H1 (cell line): ENCODE data around the gene TMCC1.

Experiments
- CBX5 ChIP-seq: fragments of 300-800, 300-1000 bp; sonication (generic); IDR thresholded peaks from 2 replicates; pipeline ENCODE4 v1.7.1; 2016; ENCODE audit warnings: antibody characterized with exemption, low read length, low read depth
- CHD2 ChIP-seq: IDR thresholded peaks from 2 replicates; pipeline ENCODE4 v1.6.1; 2012; ENCODE audit warnings: low read length, improper control_type of control experiment
- CTCF ChIP-seq, 3 experiments: IDR thresholded peaks; 1 replicate in 2 of 3; 2 replicates in 1 of 3; pipeline versions ENCODE4 v1.5.1 to v1.6.1; 2011; ENCODE audit warnings: low read length in 3 of 3, mild to moderate bottlenecking in 3 of 3, inconsistent platforms in 2 of 3, low read depth in 1 of 3, moderate library complexity in 1 of 3; ENCODE audit not compliant: insufficient read depth in 1 of 3; ENCODE audit errors: control extremely low read depth in 1 of 3
- EZH2 ChIP-seq: fragments of 200-600 bp; sonication (generic); IDR thresholded peaks from 2 replicates; pipeline ENCODE4 v1.7.1; 2012; ENCODE audit warnings: low read depth, mild to moderate bottlenecking, moderate library complexity, low read length, inconsistent platforms; ENCODE audit not compliant: severe bottlenecking
- GTF2F1 ChIP-seq: IDR thresholded peaks from 2 replicates; pipeline ENCODE4 v1.6.1; 2012; ENCODE audit warnings: low read depth, low read length, improper control_type of control experiment, borderline replicate concordance
- HDAC6 ChIP-seq: IDR thresholded peaks from one replicate; pipeline ENCODE4 v1.7.1; 2012; ENCODE audit warnings: low read depth, mild to moderate bottlenecking, inconsistent platforms, low read length, moderate library complexity
- JUN ChIP-seq: IDR thresholded peaks from 2 replicates; pipeline ENCODE4 v1.6.1; 2011; ENCODE audit warnings: low read depth, mild to moderate bottlenecking, improper control_type of control experiment, low read length
- KDM1A ChIP-seq: fragments of 200-600, 300-600 bp; sonication (generic); IDR thresholded peaks from 2 replicates; pipeline ENCODE4 v1.7.1; 2016; ENCODE audit warnings: mild to moderate bottlenecking, low read length, borderline replicate concordance
- POLR2A ChIP-seq, 2 experiments: IDR thresholded peaks; 1 replicate in 1 of 2; 2 replicates in 1 of 2; pipeline ENCODE4 v1.6.1; 2011; ENCODE audit warnings: low read depth in 2 of 2, low read length in 2 of 2, mild to moderate bottlenecking in 2 of 2; ENCODE audit errors: control extremely low read depth in 1 of 2
- RAD21 ChIP-seq, 2 experiments: IDR thresholded peaks in 1 of 2; conservative IDR thresholded peaks in 1 of 2; 2 replicates each; pipeline ENCODE4 v1.6.1; 2011; ENCODE audit warnings: low read depth in 2 of 2, low read length in 2 of 2, improper control_type of control experiment in 1 of 2, inconsistent platforms in 1 of 2, mild to moderate bottlenecking in 1 of 2, moderate library complexity in 1 of 2
- SIX5 ChIP-seq: IDR thresholded peaks from 2 replicates; pipeline ENCODE4 v1.6.1; 2011; ENCODE audit warnings: mild to moderate bottlenecking, low read depth, low read length
- TBP ChIP-seq: IDR thresholded peaks from 2 replicates; pipeline ENCODE4 v1.6.1; 2011; ENCODE audit warnings: low read depth, low read length, improper control_type of control experiment
- TCF12 ChIP-seq: IDR thresholded peaks from 2 replicates; pipeline ENCODE4 v1.6.1; 2011; ENCODE audit warnings: low read depth, mild to moderate bottlenecking, low read length
- TF ChIP-seq, protein P1 (sequence below): IDR thresholded peaks from 2 replicates; pipeline ENCODE4 v1.6.1; 2012; ENCODE audit warnings: low read length, inconsistent platforms

- TF ChIP-seq CTCF (IDR thresholded peaks at IDR 0.05; ENCODE audit: control extremely low read depth in 1 of 3, insufficient read depth in 1 of 3, low read depth in 1 of 3, low read length in 3 of 3), result no peak
- TF ChIP-seq CHD2, result no peak
- TF ChIP-seq EZH2, result no peak
- TF ChIP-seq TCF12, result no peak
- no peak for TF ChIP-seq KDM1A
- no peak for TF ChIP-seq CBX5
- TF ChIP-seq, protein P1, sequence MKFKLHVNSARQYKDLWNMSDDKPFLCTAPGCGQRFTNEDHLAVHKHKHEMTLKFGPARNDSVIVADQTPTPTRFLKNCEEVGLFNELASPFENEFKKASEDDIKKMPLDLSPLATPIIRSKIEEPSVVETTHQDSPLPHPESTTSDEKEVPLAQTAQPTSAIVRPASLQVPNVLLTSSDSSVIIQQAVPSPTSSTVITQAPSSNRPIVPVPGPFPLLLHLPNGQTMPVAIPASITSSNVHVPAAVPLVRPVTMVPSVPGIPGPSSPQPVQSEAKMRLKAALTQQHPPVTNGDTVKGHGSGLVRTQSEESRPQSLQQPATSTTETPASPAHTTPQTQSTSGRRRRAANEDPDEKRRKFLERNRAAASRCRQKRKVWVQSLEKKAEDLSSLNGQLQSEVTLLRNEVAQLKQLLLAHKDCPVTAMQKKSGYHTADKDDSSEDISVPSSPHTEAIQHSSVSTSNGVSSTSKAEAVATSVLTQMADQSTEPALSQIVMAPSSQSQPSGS, result no peak
- no peak for TF ChIP-seq JUN
- no peak for TF ChIP-seq POLR2A (IDR thresholded peaks at IDR 0.05; ENCODE audit: control extremely low read depth in 1 of 2, low read depth in 2 of 2, low read length in 2 of 2)
- TF ChIP-seq RAD21 (IDR thresholded peaks at IDR 0.05 in 1 of 2, conservative IDR thresholded peaks at IDR 0.05 in 1 of 2; ENCODE audit: low read depth in 2 of 2, low read length in 2 of 2), result no peak
- TF ChIP-seq TBP, result no peak
- TF ChIP-seq HDAC6, result no peak
- no peak for TF ChIP-seq GTF2F1
- TF ChIP-seq SIX5, result no peak
Measured at GRCh38 chr3:129739634-129740033, 153.9 kb downstream of the TMCC1 start.
